ENCODE results near the gene MMRN2. TPM values are rescaled to one million over a fixed set of nuclear protein-coding genes. Genes with fewer than 3 reads are reported as not detected.

MMRN2 gene
- total and polyA plus RNA-seq, 9 donors: 11.3 to 44.6 (median 19.2) TPM

DNA sequence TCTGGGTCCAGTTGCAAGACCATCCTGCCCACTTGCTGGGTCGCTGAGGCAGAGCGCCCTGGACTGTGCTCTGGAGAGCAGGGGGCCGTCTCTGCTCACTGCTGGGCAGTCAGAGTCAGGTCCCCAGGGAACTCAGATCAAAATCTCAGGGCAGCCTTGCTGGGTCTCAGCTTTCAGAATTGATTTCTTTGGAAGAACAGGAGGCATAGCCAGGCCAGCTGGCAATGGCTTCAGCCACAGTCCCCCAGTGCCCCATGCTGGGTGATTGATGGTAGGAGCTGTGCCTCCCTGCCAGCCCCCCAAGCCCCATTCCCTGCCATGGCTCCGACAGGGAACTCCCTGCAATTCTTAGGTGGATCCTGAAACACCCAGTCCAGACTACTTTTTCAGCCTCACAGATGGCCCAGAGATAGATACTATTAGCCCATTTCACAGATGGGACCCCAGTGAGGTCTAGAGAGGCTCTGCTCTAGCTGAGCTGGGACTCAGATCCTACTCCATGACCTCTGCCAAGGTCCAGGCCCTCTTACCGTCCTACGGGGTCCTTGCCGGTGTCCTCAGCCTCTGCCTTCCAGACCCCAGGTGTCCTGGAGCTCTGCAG, 467 bp downstream of the MMRN2 start:
- DNase-seq: peak in 1 of 5 donors; percentile 31
- Histone ChIP-seq H3K9me3 (no peaks in the 10 kb centered on the region), H3K27me3 (no peaks in the 10 kb centered on the region), H3K27ac (peak overlapping the region; percentile 31 to 89), H3K4me1 (ENCODE audit: insufficient read depth) (peaks cover 42% of the 10 kb centered on the region), H3K36me3 (no peaks in the 10 kb centered on the region), H3K4me3 (peak overlapping the region; percentile 7)
- WGBS, 3 donors: 73 to 83% (median 77%) methylated on average over 7 of the region's 7 CpGs
- intact Hi-C loops (cut with DNase I): no loop called here
- TF ChIP-seq POLR2A (IDR thresholded peaks at IDR 0.05): no peak
- TF ChIP-seq, protein P1, sequence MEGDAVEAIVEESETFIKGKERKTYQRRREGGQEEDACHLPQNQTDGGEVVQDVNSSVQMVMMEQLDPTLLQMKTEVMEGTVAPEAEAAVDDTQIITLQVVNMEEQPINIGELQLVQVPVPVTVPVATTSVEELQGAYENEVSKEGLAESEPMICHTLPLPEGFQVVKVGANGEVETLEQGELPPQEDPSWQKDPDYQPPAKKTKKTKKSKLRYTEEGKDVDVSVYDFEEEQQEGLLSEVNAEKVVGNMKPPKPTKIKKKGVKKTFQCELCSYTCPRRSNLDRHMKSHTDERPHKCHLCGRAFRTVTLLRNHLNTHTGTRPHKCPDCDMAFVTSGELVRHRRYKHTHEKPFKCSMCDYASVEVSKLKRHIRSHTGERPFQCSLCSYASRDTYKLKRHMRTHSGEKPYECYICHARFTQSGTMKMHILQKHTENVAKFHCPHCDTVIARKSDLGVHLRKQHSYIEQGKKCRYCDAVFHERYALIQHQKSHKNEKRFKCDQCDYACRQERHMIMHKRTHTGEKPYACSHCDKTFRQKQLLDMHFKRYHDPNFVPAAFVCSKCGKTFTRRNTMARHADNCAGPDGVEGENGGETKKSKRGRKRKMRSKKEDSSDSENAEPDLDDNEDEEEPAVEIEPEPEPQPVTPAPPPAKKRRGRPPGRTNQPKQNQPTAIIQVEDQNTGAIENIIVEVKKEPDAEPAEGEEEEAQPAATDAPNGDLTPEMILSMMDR (IDR thresholded peaks at IDR 0.05): no peak
- no peak for TF ChIP-seq EP300 (IDR thresholded peaks at IDR 0.05)

DNA sequence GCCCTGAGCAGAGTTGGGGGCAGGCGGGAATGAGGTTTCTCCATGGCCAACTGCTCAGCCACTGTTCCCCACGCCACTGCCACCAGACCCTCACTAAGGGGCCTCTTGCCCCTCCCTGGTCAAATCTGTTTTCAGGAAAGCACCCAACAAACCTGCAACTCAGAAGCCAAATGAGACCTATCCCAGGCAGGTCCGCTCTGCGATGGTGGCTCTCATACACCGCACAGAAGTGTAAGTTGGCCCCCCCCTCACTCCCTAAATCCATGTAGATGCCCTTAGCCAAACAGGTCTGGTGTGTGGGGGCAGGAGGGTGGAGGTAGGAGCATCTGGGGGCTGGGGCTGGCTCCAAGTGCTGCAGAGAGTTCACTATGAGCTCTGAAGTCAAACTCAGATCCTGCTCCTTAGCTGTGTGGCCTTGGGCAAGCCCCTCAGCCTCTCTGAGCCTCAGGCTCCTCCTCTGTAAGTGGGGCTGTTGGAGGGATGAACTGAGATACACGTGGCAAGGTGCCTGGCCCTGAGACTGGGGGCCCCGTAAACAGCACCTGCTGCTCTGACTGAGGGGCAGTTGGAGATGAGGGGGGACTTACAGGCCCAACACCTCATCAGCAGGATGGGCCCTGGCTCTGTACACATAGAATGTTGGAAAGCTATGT, 1.1 kb downstream of the MMRN2 start:
- H3K4me1 ChIP-seq (ENCODE audit: insufficient read depth): peaks cover 42% of the 10 kb centered on the region
- intact Hi-C loops (cut with DNase I): no loop called here
- peak overlapping the region; percentile 31 to 89 for H3K27ac ChIP-seq
- peak overlapping the region; percentile 7 for H3K4me3 ChIP-seq
- 67 to 83% (median 76%) methylated on average over 7 of the region's 7 CpGs for WGBS, 3 donors
- H3K27me3 ChIP-seq: no peaks in the 10 kb centered on the region
- no peaks in the 10 kb centered on the region for H3K9me3 ChIP-seq
- TF ChIP-seq EP300 (IDR thresholded peaks at IDR 0.05) (no peak), POLR2A (IDR thresholded peaks at IDR 0.05) (no peak)
- TF ChIP-seq, protein P1 (IDR thresholded peaks at IDR 0.05): no peak
- no peak for DNase-seq
- no peaks in the 10 kb centered on the region for H3K36me3 ChIP-seq

DNA sequence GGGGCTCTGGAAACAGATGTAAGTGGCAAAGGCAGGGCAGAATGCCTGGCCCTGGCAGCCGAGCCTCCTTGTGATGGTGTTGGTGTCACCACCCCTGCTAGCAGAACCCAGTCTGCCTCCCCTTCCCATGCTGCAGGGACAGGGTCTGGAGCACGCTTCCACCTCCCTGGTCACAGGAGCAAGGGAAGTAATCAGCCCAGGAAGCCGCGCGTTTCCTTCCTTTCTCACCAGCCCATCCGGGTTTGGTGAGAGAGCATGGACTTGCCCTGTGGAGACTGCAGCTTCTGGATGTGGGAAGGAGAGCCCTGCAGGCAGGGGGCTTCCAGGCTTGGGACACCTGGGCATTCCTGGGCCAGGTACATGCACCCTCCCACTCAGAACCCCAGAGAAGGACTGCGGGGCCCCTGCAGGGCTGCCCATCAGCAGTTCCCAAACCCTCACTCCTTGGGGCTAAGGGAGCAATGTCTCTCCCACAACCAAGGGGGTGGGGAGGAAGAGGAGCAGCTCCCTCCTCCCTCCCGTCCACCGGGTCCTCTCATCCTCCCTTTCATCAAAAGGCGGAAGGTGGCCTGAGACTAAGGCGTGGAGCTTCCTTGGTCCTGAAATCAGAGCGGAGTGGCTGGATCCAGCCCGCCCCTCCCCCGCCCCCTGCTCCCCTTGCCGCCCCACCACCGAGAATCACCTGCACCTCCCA, 1.8 kb downstream of the MMRN2 start:
- peak overlapping the region; percentile 5 for H3K4me3 ChIP-seq
- peaks cover 42% of the 10 kb centered on the region for H3K4me1 ChIP-seq (ENCODE audit: insufficient read depth)
- DNase-seq: peak in 3 of 5 donors; percentile 42 to 52 (median 44)
- intact Hi-C loops (cut with DNase I): loop anchor here in 1 of 4 donors (2.0 kb wide), 1 partner anchor 17 kb away; no protein-coding TSS in a partner anchor
- 71 to 82% (median 76%) methylated on average over 15 to 16 of the region's 16 CpGs for WGBS, 3 donors
- H3K27ac ChIP-seq: peak overlapping the region; percentile 75 to 89
- no peaks in the 10 kb centered on the region for H3K9me3 ChIP-seq
- H3K36me3 ChIP-seq: no peaks in the 10 kb centered on the region
- no peak for TF ChIP-seq EP300 (IDR thresholded peaks at IDR 0.05)
- no peaks in the 10 kb centered on the region for H3K27me3 ChIP-seq

DNA sequence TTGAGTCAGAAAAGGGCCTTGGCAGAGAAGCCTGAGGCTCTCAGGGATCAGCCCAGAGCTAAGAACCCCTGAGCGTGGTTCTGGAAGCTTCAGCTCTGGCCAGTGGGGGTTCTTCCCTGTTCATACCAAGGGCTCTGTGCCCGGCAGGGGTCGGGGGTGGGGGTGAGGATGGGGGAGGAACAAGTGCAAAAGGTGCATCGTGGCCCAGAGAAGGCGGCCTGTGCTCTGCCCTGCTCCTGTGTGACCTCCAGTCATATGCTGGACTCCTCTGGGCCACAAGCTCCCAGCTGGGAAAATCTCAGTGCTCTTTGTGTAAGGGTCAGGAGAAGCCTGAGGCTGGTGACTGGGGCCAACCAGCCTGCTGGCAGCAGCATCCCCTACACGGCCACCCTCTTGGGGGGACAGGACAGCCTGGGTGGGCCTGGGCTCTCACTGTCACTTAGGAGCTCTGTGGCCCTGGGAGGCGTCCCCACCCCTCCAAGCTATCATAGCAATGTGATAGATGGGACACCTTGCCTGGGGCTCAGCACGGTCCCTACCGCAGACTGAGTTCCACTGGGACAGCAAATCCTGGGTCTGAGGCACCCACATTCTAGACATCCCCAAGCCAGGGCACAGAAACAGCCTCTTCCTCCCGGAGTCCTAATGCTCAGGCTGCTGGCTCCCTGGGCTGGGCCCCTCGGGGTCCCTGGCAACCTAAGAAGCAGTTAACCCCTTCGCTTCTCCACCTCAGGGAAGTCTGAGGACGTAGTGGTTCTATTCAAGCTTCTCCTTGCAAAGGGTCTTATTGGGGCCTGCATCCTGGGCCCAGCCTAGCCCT, 2.5 kb downstream of the MMRN2 start:
- Histone ChIP-seq H3K4me1 (ENCODE audit: insufficient read depth) (peaks cover 40% of the 10 kb centered on the region), H3K36me3 (no peaks in the 10 kb centered on the region), H3K27me3 (no peaks in the 10 kb centered on the region), H3K4me3 (no peak overlapping the region), H3K9me3 (no peaks in the 10 kb centered on the region), H3K27ac (peak overlapping the region; percentile 75 to 89)
- intact Hi-C loops (cut with DNase I): loop anchor here in 1 of 4 donors (2.0 kb wide), 1 partner anchor 18 kb away; no protein-coding TSS in a partner anchor
- 45 to 47% (median 45%) methylated on average over 12 to 13 of the region's 13 CpGs for WGBS, 3 donors
- DNase-seq: peak in 2 of 5 donors; percentile 44
- TF ChIP-seq, protein P1 (IDR thresholded peaks at IDR 0.05): no peak
- no peak for TF ChIP-seq EP300 (IDR thresholded peaks at IDR 0.05)
- TF ChIP-seq POLR2A (IDR thresholded peaks at IDR 0.05): no peak
